Measurements from ENCODE around the gene SLC7A1.

Gene SLC7A1

DNA sequence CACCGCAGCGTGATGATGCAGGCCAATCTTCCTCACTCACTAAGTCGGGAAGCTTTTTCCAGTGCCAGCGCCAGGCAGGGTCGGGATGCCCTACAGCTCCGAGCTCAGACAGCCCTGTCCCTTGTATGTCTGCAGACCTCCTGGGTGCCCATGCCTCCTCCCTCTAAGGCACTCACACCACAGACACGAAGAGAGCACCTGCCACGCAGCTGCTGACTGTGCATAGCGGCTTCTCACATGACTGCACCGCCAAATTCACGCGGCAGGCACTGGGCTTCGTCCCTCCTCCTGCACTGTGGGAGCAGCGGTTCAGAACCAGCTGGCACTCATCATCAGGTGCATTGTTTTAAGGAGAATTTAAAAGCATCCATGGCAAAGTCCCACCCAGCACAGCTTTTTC lies 88.1 kb downstream of the SLC7A1 start:
- no peak for DNase-seq

DNA sequence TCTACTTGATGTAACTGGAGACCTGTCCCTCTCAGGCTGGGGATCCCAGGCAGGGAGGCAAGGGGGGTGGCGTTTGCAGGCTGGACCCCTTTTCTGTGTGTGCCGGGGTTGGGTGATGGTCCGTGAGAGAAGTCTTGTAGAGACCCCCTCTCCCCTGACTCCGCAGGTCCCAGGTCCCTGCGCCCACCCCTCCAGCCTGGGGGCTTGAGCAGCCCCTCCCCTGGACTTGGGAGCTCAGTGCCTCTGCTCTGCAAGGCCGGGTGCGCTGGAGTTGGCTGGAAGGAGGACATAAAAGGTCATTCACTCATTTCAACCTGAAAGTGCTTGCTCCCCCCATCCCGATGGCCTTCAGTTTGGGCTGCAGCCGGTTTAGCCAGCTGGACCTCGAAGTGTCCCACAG lies 89.5 kb downstream of the SLC7A1 start:
- DNase-seq = no peak

- no peak for DNase-seq
These were observed 90.0 kb downstream of the SLC7A1 start for GRCh38 chr13:29505511-29505910.

DNA sequence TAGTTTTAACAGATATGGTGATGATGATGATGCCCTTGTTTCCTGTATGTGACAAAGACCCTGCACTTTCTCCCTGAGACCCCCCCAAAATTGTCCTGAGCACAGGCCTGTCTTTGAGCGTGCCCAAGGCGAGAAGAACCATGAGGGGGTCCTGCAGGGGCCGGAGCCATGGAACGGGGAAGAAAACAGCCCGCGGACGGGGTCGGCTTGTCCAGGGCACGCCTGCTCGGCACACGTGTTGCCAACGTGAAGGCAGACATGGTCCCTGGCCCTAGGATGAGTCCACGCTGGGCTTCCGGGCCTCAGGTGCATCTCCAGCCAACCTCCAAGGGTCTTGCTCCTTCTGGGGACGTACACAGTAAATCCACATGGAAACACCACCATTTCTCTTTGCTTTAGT lies 90.8 kb downstream of the SLC7A1 start:
- no peak for DNase-seq

DNA sequence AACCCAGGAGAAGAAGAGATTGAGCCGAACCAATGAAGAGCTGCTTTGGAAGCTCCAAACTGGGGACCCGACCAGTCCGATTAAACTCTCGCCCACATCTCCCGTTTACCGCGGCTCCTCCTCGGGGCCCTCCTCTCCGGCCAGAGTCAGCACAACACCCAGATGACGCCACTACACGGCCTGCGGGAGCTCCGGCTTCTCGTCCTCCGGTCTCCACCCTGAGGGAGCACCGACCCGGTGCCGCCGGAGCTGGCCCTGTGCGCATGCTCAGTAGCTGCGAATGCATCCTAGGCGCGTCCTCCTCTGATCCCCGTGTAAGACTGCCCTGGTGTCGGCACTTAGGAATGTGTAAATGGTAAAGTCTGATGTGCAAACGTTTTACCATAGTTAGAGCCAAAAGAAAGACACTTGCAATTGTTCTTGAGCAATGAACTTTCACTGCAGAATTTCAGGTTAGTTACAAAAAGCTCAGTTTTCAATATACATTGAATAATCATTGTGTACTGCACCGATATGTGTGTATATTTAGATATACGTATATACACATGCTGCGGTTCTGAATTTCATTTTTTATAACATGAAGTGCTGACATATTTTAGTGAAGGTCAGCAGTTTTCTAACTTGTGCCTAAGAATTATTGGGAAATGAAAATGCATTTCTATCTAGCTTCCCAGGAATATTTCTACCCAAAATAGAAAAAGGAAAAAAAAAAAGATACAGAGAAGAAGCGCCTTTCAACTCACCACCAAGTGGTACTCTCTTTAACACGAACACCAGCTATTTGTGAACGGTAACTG lies 92.2 kb downstream of the SLC7A1 start:
- DNase-seq = no peak

DNA sequence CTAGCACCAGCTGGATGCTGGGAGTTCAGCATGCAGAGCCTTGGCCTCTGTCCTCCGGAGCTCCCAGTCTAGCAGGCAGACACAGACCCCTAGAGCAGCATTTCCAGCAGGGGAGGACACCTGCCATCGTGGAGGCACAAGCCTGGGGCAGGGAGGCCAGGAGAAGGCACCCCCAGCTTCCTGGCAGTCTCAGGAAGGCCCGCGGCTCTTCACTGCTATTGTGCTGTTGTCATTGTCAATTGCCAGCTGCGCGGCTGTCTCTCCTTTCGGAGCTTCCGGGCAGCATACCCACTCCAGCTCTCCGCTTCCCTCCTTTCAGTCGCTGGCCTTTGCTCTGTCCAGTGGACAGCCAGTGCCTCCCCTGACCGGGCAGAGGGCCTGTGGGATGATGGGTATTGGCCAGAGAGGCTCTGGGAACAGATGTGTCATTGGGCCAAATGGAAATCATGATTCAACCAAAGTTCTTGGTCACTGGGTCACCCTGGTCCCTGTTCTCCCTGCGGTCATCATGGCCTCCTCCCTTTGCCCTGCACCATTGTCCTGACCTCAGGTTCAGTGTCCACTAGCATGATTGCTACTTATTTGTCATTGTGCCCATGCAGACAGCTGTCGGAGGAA lies 93.0 kb downstream of the SLC7A1 start:
- DNase-seq = no peak

DNA sequence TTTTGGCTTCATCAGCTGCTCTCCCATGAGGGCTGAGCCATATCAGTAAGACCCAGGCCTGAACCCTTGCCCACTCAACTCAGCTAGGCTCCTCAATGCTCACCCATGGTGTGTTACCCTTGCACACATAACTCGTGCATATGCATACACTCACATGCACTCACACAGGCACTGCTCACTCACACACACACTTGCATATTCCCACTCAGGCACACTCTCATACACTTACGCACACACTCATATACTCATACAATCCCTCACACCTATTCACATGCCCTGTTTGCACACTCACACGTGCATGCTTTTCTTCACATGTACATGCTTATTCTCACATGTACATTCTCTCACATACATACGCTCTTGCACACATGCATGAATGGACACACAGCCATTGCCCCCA lies 93.8 kb downstream of the SLC7A1 start:
- DNase-seq = no peak

DNA sequence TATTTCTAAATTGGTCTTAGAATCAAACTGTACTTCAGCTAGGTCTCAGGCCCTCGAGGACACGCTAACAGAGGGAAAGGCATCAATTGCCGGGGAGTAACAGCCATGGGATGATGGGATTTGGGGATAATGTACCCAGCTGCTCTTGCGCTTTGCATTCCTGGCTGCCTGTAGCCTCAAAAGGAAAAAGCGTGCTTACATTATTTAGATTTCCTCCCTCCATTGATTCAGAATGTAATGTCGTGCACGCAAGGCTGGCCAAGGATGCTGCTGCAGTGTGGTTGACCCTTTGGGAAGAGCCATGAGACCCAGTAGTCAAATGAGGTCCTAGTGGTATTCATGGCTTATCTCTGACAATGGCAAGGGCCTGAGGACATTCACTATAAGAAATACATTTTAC lies 95.1 kb downstream of the SLC7A1 start:
- DNase-seq = no peak

DNA sequence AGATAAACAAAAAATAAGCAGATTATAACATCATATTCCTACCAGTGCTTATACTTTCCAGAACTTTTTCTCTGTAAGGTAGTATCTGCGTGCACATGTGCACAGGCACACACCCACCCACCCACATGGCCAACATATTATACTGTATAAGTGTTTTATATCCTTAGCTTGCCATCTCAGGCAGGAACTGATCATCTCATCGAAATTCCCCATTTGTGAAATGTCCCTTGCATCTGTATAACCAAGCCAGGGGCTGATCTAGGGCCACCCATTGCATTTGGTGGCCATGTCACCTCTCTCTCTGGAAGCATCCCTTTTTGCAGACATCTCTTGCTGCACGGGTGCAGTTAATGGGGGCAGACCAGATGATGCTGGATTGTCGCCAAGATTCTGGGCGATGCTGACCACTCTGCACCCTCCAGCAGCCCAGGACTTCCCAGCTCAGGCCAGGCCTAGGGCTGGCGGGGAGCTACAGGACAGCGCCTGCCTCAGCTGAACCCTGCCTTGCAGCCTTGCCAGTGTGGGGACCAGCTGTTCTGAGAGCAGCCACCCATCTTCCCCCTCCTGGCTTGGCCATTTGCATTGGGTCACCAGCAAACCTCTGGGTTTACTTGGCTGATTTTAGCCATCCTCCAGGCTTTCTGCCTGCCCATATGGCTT lies 95.9 kb downstream of the SLC7A1 start:
- DNase-seq = no peak

GRCh38 chr13:29498426-29499040 lies 97.0 kb downstream of the SLC7A1 start:
- DNase-seq = no peak

- no peak for DNase-seq
These were observed 98.3 kb downstream of the SLC7A1 start for GRCh38 chr13:29497137-29497654.

DNA sequence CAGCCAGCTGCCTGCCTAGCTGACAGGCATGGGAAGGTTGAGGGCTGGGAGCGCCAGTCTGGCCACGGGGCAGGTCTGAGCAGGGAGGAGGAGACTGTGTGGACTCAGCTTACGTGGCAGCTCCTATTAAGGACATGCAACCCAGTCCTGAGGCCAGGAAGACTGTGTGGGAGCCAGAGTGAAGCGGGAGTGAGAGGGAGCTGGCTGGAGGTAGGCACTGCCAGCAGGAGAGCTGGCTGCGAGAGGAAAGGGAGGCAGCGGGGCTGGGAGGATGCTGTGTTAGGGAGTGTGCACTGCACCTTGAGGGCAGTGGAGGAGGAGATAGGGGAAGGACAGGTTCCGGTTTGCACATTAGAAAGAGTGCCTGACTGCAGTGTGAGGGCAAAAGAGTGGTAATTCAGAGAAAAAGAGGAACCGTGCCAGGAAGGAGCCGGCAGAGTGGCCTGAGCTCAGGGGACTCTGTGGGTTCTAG lies 99.2 kb downstream of the SLC7A1 start:
- no peak for DNase-seq

DNA sequence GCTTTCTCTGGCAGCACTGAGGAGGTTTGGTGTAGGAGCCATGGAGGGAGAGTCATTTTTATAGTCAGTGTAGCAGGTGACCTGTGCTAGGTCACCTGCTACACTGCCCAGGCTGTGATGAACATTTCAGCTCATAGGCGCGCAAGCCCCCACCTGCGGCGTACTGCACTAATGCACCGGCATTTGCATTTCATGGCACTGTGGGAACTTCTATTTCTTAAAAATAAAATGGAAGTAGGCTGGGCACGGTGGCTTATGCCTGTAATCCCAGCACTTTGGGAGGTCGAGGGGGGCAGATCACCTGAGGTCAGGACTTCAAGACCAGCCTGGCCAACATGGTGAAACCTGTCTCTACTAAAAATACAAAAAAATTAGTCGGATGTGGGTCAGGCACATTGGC lies 101.0 kb downstream of the SLC7A1 start:
- DNase-seq = no peak

- DNase-seq = no peak
These were observed 101.7 kb downstream of the SLC7A1 start for GRCh38 chr13:29493796-29494195.

- DNase-seq = no peak
These were observed 104.2 kb downstream of the SLC7A1 start for GRCh38 chr13:29491248-29491647.

- no peak for DNase-seq
These were observed 105.0 kb downstream of the SLC7A1 start for GRCh38 chr13:29490561-29490885.

DNA sequence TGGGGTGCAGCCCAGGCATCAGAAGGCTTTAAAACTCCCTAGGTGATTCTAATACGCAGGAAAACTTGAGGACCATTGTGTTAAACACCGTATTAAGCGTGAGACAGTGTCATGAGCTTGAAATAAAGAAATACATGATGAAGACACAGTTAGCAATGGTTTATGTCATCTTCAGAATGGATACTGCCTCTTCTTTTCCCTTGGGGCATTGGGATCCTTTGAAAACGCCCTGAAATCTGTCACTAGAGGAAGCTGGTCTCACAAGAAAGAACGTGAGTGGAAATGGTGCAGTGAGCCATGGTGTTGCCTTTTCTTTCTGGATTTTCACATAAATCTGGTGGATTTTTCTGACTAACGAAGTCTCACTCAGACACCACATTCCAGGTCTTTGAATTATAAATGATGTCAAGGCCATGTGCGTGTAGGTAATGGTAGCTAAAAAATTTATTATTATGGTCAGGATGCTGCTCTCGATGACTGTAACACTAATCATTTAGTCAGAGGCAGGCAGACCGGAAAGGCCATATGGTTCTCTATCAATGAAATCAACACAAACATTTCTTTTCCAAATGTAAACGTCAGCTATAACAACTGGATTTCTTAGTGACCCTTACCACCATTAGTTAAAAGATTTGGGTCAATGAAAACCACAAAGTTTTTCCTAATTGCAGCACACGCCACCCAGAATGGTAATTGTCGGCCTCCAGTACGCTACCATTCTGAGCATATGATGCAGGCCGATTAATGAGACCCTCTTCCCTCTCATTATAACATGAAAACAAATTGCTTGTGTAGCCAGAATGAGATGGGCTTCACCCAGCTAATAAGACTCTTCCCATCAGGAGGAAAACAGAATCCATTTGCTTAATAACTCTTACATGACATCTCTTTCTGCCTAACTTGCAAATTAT lies 105.6 kb downstream of the SLC7A1 start:
- no peak for DNase-seq

GRCh38 chr13:29487466-29488454 lies 107.7 kb downstream of the SLC7A1 start:
- no peak for DNase-seq

- no peak for DNase-seq
These were observed 108.9 kb downstream of the SLC7A1 start for GRCh38 chr13:29486551-29486950.

DNA sequence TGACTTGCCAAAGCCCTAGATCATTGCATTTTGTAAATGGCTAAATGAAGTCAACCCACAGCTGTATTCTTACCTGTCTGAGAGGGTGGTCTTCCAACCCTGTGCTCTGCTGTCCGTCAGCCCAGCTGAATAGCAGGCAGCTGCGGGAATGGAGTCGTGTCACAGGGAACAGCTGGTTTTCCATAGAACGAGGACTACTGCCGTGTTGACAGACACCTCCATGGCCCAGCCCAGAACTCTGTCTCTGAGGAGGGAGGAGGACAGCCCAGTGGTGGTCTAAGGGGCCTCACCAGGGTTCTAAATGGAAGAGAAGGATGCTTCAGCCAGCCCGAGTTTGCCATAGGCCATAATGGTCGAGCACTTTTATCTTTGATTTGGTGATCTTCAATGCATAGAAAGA lies 110.7 kb downstream of the SLC7A1 start:
- no peak for DNase-seq

DNA sequence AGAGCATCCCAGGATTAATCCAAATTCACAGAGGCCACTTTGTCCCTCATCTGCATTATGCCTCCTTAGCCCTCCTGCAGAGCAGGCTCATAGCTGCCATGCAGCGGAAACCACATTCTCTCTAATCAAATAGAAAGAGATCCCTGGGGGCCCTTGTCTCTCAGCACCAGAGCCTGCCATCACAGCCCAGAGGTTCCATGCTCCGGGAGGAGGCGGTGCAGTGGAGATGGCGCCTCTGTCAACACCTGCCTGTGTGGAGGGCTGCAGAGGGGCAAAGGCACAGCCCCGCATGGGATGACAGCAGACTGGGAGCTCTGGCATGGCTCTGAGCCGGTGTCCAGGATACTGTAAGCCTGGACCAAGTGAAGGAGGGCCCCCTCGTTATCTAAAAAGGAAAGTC lies 111.3 kb downstream of the SLC7A1 start:
- no peak for DNase-seq

Data from NCI-H446 treated with DMSO at 0.1 percent for 48 hours (cell line).